Left lung (tissue), 10 donors: ENCODE results near the gene DPYSL5. TPM values are rescaled to one million over a fixed set of nuclear protein-coding genes. Genes with fewer than 3 reads are reported as not detected.

Experiments used
- ATAC-seq: fragments of 200-7000 bp; cut with Tn5 transposase; one replicate; pipeline ENCODE4 v1.9.1; 2020; ENCODE audit warnings: moderate library complexity
- DNase-seq, 4 donors: peaks; one replicate each; pipeline ENCODE4 v3.0.0-alpha.2; 2013 to 2020
- H3K27ac ChIP-seq, 2 donors: fragments of 200-600 bp; sonication (generic) in 1 of 2; one replicate each; pipeline versions ENCODE4 v1.5.0 to v1.8.0; 2020 to 2021
- H3K27me3 ChIP-seq, 2 donors: fragments of 200-600 bp; sonication (generic) in 1 of 2; one replicate each; pipeline versions ENCODE4 v1.5.0 to v1.8.0; 2020 to 2021
- H3K36me3 ChIP-seq, 2 donors: fragments of 200-600 bp; sonication (generic) in 1 of 2; one replicate each; pipeline versions ENCODE4 v1.5.0 to v1.8.0; 2020 to 2021
- H3K4me1 ChIP-seq, 2 donors: fragments of 200-600 bp; one replicate each; pipeline ENCODE4 v1.8.0; 2021
- H3K4me3 ChIP-seq, 2 donors: fragments of 200-600 bp; sonication (generic) in 1 of 2; one replicate each; pipeline versions ENCODE4 v1.5.0 to v1.8.0; 2020 to 2021; ENCODE audit warnings: mild to moderate bottlenecking in 1 of 2
- H3K9me3 ChIP-seq, 2 donors: fragments of 200-600 bp; sonication (generic) in 1 of 2; one replicate each; pipeline versions ENCODE4 v1.5.0 to v1.8.0; 2020 to 2021
- CTCF ChIP-seq, 2 donors: fragments of 200-600 bp; sonication (generic) in 1 of 2; IDR thresholded peaks; one replicate each; pipeline versions ENCODE4 v1.5.0 to v1.8.0; 2021; ENCODE audit warnings: antibody characterized with exemption in 2 of 2
- intact Hi-C, 2 donors: fragments of 100-400 bp; cut with DNase I; formaldehyde crosslinking; loops; one replicate each; pipeline versions ENCODE4 v1.11.2 to v1.14.2; 2022
- polyA plus RNA-seq, 6 donors: library from polyadenylated mRNA; unstranded; fragments of 120-200 nt; gene quantifications; one replicate each; pipeline ENCODE4 v1.2.1, GENCODE V29; 2013; ENCODE audit not compliant: insufficient read length in 6 of 6
- total RNA-seq, 2 donors: library from RNA; stranded (reverse); fragmentation: NEBNext Ultra II Directional; extraction: Animal tissue kit (Norgen Biotek cat#: 25700); gene quantifications; one replicate each; pipeline ENCODE4 v1.2.1, GENCODE V29; 2021
- donor health status: DM: no; HTN: yes; CAD: no.
- donor health status: DM: no; HTN: no; CAD: no.

The DPYSL5 gene
- total and polyA plus RNA-seq, 8 donors = 0.07 to 0.37 (median 0.23) TPM; not detected in 2

DNA sequence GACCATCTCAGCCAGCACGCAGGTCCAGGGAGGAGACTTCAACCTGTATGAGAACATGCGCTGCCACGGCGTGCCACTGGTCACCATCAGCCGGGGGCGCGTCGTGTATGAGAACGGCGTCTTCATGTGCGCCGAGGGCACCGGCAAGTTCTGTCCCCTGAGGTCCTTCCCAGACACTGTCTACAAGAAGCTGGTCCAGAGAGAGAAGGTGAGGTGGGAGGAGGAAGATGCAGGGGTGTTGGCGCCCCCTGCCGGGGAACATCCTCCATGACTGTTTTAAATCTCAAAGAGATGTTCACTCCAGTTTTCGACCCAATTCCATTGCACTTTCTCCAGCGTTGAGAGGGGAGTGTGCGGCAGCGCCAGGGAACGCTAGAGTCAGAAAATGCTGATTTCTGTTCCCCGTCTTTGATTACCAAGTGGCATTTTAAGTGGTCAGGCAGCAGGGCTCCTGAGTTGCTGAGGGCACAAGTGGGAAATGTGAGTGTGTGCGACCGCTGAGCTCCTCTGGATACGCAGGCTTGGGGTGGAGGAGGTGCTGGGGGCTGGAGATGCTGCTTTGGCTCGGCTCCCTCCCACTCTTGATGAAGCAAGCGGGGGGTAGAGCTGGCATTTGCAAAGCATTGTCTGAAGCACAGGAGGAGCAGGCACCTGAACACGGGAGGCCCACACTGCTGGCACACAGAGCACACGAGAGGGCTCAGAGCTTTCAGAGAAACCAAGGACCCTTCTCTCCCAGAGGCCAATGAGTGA lies 94.8 kb downstream of the DPYSL5 start:
- DNase-seq = peak; percentile 26 to 89 (median 55)
- intact Hi-C loops = no loop called here
- peak; percentile 65 for ATAC-seq
- no peaks in the 10 kb centered on the region for H3K36me3 ChIP-seq
- H3K9me3 ChIP-seq = no peaks in the 10 kb centered on the region
- H3K27me3 ChIP-seq = peaks cover 0 to 46% of the 10 kb centered on the region in 2 donors
- no peak overlapping the region for H3K27ac ChIP-seq
- H3K4me1 ChIP-seq = peaks cover 0 to 8% of the 10 kb centered on the region in 2 donors
- H3K4me3 ChIP-seq = no peak overlapping the region
- TF ChIP-seq CTCF (IDR thresholded peaks at IDR 0.05) = peak; percentile 75 to 79

DNA sequence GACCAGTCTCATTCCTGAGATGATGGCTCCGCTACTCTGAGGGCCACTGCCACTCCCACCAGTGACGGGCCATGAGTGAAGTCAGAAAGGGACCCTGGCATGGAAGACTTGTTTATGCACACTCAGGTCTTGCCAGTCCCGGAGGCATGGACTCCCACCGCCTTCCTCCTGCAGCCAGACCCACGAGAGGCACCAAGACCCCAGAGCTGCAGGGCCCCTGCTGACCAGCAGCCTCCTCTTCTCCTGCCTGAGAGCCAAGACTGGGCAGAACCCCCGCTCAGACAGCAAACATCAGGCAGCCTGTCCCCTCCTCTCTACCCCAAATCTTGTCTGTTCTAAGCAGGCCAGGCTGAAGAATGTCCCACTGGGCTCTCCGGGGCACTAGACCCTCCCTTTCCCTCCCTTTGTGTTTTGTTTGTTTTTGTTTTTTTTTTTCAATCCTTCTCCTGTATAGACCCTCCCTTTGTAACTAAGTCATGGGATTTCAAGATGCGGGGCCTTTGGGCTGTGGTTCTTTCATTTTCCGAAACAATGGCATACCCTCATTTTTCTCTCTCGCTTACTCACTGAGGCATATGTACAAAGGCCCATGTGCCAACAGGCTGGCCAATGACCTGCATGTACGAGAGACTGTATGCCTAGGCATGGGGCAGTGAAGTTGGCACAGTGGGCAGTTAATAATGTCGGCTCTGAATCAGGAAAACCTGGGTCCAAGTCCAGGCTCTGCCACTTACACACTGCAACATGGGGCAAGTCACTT lies 98.2 kb downstream of the DPYSL5 start:
- Histone ChIP-seq H3K4me3 (no peak overlapping the region), H3K36me3 (no peaks in the 10 kb centered on the region), H3K9me3 (no peaks in the 10 kb centered on the region), H3K27ac (no peak overlapping the region), H3K27me3 (peaks cover 0 to 46% of the 10 kb centered on the region in 2 donors), H3K4me1 (peaks cover 0 to 8% of the 10 kb centered on the region in 2 donors)
- no peak for ATAC-seq
- intact Hi-C loops = no loop called here
- no peak for DNase-seq
- TF ChIP-seq CTCF (IDR thresholded peaks at IDR 0.05) = no peak

DNA sequence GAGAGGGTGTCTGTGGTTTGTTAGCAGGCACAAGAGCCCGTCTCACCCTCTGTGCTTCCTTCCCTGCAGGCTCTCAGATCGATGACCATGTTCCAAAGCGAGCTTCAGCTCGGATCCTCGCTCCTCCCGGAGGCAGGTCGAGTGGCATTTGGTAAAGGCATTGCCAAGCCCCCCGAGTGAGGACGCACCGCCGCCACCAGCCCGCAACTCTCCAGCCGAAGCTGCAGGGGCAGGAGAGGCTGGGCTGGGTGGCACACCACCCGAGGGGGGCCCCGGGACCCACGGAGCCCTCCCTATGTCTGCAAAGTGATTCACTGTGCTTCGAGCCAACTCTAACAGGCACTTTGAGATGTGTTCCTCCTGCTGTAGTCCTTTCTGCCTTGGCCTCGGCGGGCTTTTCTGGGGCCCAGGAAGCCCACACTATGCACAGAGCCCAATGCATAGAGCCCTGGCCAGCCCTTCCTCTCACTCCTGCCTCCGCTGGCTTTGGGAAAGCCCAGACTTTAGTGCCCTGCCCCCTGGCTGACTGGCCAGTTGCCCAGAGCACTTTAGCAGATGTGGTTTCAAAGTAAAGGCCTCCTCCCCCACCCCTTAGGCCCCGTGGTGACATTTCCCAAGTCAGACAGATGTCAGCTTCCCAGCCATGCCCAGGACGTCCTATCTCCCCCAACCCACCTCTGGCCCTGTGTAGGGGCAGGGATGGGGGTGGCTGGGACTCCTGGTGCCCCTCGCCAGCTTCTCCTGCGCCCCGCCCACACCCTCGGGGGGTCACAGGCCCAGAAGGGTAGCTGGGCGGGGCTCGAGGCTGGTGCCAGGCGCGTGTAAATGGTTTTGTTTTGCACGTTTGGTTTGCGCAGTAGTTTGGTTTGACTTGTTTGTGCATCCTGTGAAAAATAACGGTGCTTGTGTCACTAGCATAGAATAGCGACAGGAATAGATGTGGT lies 99.2 kb downstream of the DPYSL5 start:
- Histone ChIP-seq H3K27me3 (peaks cover 0 to 45% of the 10 kb centered on the region in 2 donors), H3K36me3 (no peaks in the 10 kb centered on the region), H3K27ac (no peak overlapping the region), H3K9me3 (no peaks in the 10 kb centered on the region), H3K4me1 (peaks cover 0 to 8% of the 10 kb centered on the region in 2 donors), H3K4me3 (no peak overlapping the region)
- DNase-seq = peak; percentile 29 to 84 (median 76)
- intact Hi-C loops = no loop called here
- TF ChIP-seq CTCF (IDR thresholded peaks at IDR 0.05) = no peak
- peak; percentile 94 for ATAC-seq

GRCh38 chr2:26948800-26949199 lies 100.9 kb downstream of the DPYSL5 start:
- intact Hi-C loops = no loop called here
- Histone ChIP-seq H3K9me3 (no peaks in the 10 kb centered on the region), H3K4me3 (no peak overlapping the region), H3K27me3 (peaks cover 1 to 38% of the 10 kb centered on the region in 2 donors), H3K27ac (no peak overlapping the region), H3K36me3 (no peaks in the 10 kb centered on the region), H3K4me1 (peaks cover 0 to 8% of the 10 kb centered on the region in 2 donors)
- no peak for DNase-seq
- no peak for TF ChIP-seq CTCF (IDR thresholded peaks at IDR 0.05)
- no peak for ATAC-seq
